Endothelial cell of umbilical vein (primary cell): ENCODE data around the gene SIGLEC15.

Source experiments
- EZH2 ChIP-seq: IDR thresholded peaks from 2 replicates; pipeline ENCODE4 v1.6.1; 2012; ENCODE audit warnings: borderline replicate concordance, low read depth, mild to moderate bottlenecking, moderate library complexity, low read length, inconsistent platforms; ENCODE audit not compliant: severe bottlenecking
- POLR2A ChIP-seq: IDR thresholded peaks from 2 replicates; pipeline ENCODE4 v1.6.1; 2012; ENCODE audit warnings: low read depth, mild to moderate bottlenecking, control low read depth, low read length
- POLR2AphosphoS5 ChIP-seq: IDR thresholded peaks from 2 replicates; pipeline ENCODE4 v1.6.1; 2012; ENCODE audit warnings: low read depth, mild to moderate bottlenecking, control low read depth, low read length, moderate library complexity; ENCODE audit not compliant: insufficient read depth
- TF ChIP-seq, protein P1 (sequence below), 2 donors: IDR thresholded peaks; 1 replicate in 1 of 2; 2 replicates in 1 of 2; pipeline ENCODE4 v1.5.1; 2011; ENCODE audit warnings: low read length in 2 of 2, mild to moderate bottlenecking in 2 of 2, moderate library complexity in 2 of 2, control low read depth in 1 of 2, inconsistent platforms in 1 of 2, low read depth in 1 of 2; ENCODE audit not compliant: insufficient read depth in 1 of 2; ENCODE audit errors: extremely low read depth in 1 of 2

- TF ChIP-seq, protein P1, sequence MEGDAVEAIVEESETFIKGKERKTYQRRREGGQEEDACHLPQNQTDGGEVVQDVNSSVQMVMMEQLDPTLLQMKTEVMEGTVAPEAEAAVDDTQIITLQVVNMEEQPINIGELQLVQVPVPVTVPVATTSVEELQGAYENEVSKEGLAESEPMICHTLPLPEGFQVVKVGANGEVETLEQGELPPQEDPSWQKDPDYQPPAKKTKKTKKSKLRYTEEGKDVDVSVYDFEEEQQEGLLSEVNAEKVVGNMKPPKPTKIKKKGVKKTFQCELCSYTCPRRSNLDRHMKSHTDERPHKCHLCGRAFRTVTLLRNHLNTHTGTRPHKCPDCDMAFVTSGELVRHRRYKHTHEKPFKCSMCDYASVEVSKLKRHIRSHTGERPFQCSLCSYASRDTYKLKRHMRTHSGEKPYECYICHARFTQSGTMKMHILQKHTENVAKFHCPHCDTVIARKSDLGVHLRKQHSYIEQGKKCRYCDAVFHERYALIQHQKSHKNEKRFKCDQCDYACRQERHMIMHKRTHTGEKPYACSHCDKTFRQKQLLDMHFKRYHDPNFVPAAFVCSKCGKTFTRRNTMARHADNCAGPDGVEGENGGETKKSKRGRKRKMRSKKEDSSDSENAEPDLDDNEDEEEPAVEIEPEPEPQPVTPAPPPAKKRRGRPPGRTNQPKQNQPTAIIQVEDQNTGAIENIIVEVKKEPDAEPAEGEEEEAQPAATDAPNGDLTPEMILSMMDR (IDR thresholded peaks at IDR 0.05; ENCODE audit: extremely low read depth in 1 of 2, insufficient read depth in 1 of 2, low read depth in 1 of 2, low read length in 2 of 2), result no peak
- TF ChIP-seq POLR2A (no peak), POLR2AphosphoS5 (no peak), EZH2 (no peak)
These were observed 19.2 kb upstream of the SIGLEC15 start for GRCh38 chr18:45806226-45806625.
